ENCODE measurements around the gene SPATS2.
A peak's percentile ranks its signal among the peaks of the same experiment; 100 is the strongest.

SPATS2 gene

GRCh38 chr12:49364989-49365388 is 2.3 kb upstream of the SPATS2 start:
- no peak for TF ChIP-seq EGR1 (IDR thresholded peaks at IDR 0.05)
- peak; percentile 56; the same call in 1 of the 2 replicates for TF ChIP-seq CEBPB (IDR thresholded peaks at IDR 0.05)
- TF ChIP-seq CREB1 (IDR thresholded peaks at IDR 0.05; ENCODE audit: low read depth): no peak
- no peak for TF ChIP-seq REST (IDR thresholded peaks at IDR 0.05; ENCODE audit: low read depth)

GRCh38 chr12:49365542-49365941 is 1.7 kb upstream of the SPATS2 start:
- TF ChIP-seq TAF1 (IDR thresholded peaks at IDR 0.05; ENCODE audit: low read depth) (no peak), ZBTB7A (IDR thresholded peaks at IDR 0.05; ENCODE audit: low read depth) (no peak), TCF12 (IDR thresholded peaks at IDR 0.05; ENCODE audit: low read depth) (no peak), CREB1 (IDR thresholded peaks at IDR 0.05; ENCODE audit: low read depth) (no peak), TEAD4 (IDR thresholded peaks at IDR 0.05) (no peak), EGR1 (IDR thresholded peaks at IDR 0.05) (no peak), USF1 (IDR thresholded peaks at IDR 0.05) (no peak), FOXM1 (IDR thresholded peaks at IDR 0.05; ENCODE audit: borderline replicate concordance, low read depth) (no peak), REST (IDR thresholded peaks at IDR 0.05; ENCODE audit: low read depth) (no peak), MAX (IDR thresholded peaks at IDR 0.05) (no peak), YY1 (IDR thresholded peaks at IDR 0.05; ENCODE audit: low read depth) (no peak), NFIC (IDR thresholded peaks at IDR 0.05) (no peak), EP300 (IDR thresholded peaks at IDR 0.05; ENCODE audit: borderline replicate concordance) (no peak), RAD21 (IDR thresholded peaks at IDR 0.05; ENCODE audit: low read depth) (no peak), CEBPB (IDR thresholded peaks at IDR 0.05) (no peak)

GRCh38 chr12:49366096-49366651 is 1.1 kb upstream of the SPATS2 start:
- peak; percentile 78; the same call in 1 of the 2 replicates for TF ChIP-seq ZBTB7A (IDR thresholded peaks at IDR 0.05; ENCODE audit: low read depth)
- no peak for TF ChIP-seq RAD21 (IDR thresholded peaks at IDR 0.05; ENCODE audit: low read depth)
- peak; percentile 29; the same call in 1 of the 2 replicates for TF ChIP-seq FOXM1 (IDR thresholded peaks at IDR 0.05; ENCODE audit: borderline replicate concordance, low read depth)
- TF ChIP-seq REST (IDR thresholded peaks at IDR 0.05; ENCODE audit: low read depth): no peak
- TF ChIP-seq TEAD4 (IDR thresholded peaks at IDR 0.05): no peak
- TF ChIP-seq USF1 (IDR thresholded peaks at IDR 0.05): no peak
- no peak for TF ChIP-seq EP300 (IDR thresholded peaks at IDR 0.05; ENCODE audit: borderline replicate concordance)
- TF ChIP-seq NFIC (IDR thresholded peaks at IDR 0.05): 0 out of 2 replicates have a peak, but pooled peaks have one; percentile 40
- no peak for TF ChIP-seq EGR1 (IDR thresholded peaks at IDR 0.05)
- TF ChIP-seq TCF12 (IDR thresholded peaks at IDR 0.05; ENCODE audit: low read depth): no peak

GRCh38 chr12:49366652-49367380 is 446 bp upstream of the SPATS2 start:
- peak; percentile 25; the same call in 1 of the 2 replicates for TF ChIP-seq TCF12 (IDR thresholded peaks at IDR 0.05; ENCODE audit: low read depth)
- 0 out of 2 replicates have a peak, but pooled peaks have one; percentile 8 for TF ChIP-seq EP300 (IDR thresholded peaks at IDR 0.05; ENCODE audit: borderline replicate concordance)
- TF ChIP-seq MAX (IDR thresholded peaks at IDR 0.05): peak; percentile 75
- TF ChIP-seq CREB1 (IDR thresholded peaks at IDR 0.05; ENCODE audit: low read depth): 0 out of 2 replicates have a peak, but pooled peaks have one; percentile 7
- TF ChIP-seq CEBPB (IDR thresholded peaks at IDR 0.05): no peak
- peak; percentile 68 for TF ChIP-seq ZBTB7A (IDR thresholded peaks at IDR 0.05; ENCODE audit: low read depth)
- no peak for TF ChIP-seq FOXM1 (IDR thresholded peaks at IDR 0.05; ENCODE audit: borderline replicate concordance, low read depth)
- TF ChIP-seq EGR1 (IDR thresholded peaks at IDR 0.05): no peak
- TF ChIP-seq REST (IDR thresholded peaks at IDR 0.05; ENCODE audit: low read depth): no peak
- TF ChIP-seq NFIC (IDR thresholded peaks at IDR 0.05): no peak; the same call in none of the 2 replicates
- TF ChIP-seq RAD21 (IDR thresholded peaks at IDR 0.05; ENCODE audit: low read depth): no peak; the same call in 1 of the 2 replicates
- TF ChIP-seq TAF1 (IDR thresholded peaks at IDR 0.05; ENCODE audit: low read depth): peak; percentile 63
- peak; percentile 27; the same call in 1 of the 2 replicates for TF ChIP-seq YY1 (IDR thresholded peaks at IDR 0.05; ENCODE audit: low read depth)
- no peak for TF ChIP-seq USF1 (IDR thresholded peaks at IDR 0.05)
- no peak for TF ChIP-seq TEAD4 (IDR thresholded peaks at IDR 0.05)

All from Ishikawa (cell line).